Limb (tissue), 2 donors: ENCODE data around the gene SPINT4.

Experiments used
- DNase-seq, 2 donors: peaks; one replicate each; pipeline ENCODE4 v3.0.0-alpha.2; 2016; ENCODE audit errors: extremely low spot score in 2 of 2

The SPINT4 gene

DNA sequence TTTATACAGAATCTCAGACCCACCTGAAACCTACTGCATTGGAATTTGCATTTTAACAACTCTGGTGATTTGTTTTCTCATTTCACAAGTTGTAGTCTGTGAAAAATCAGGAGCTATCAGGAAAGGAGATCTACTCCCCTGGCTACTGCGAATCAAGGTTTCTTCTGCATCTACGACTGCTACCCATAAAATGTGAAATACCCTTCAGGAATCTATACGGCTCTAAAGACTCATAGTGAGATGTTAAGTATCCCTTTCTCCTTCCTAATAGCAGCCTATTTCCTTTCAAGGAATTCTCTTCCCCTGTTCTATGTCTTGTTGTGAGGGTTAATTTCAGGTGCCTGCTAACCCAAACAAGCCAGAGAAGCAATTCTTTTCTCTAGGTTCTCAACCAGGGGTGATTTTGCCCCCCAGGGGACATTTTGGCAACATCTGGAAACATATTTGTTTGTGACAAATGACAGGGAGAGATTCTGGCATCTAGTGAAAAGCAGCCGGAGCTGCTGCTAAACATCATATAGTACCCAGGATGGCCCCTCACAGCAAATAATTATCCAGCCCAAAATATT, 43.2 kb downstream of the SPINT4 start:
- no peak for DNase-seq

DNA sequence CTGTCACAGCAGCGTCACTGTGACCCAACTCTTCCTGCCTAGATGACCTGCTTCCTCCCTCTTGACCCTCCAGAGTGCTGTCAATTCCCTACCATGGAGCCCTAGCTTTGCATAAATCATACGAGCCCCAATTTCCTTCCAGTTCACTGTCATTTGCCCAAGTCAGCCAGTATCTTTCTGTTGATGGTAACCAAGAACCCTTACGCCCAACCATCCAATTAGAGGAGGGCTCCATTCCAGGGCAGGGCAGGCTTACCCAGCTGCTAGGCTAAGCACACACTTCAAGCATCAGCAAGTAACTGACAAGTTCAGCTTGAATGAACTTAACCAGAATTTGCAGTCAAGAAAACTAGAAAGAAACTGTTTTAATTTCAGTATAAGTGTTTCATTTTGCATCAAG, 43.8 kb downstream of the SPINT4 start:
- DNase-seq = no peak

DNA sequence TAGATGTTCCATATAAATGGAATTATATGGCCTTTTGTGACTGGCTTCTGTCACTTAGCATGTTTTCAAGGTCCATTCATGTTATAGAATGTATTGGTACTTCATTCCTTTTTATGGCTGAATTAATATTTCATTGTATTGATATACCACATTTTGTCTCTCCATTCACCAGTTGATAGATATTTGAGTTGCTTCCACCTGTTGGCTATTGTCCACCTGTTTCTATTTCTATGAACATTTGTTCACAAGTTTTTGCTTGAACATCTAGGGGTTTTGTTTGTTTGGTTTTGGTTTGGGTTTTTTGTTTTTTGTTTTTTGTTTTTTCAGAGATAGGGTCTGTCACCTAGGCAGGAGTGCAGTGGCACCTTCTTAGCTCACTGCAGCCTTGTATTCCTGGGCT, 46.3 kb downstream of the SPINT4 start:
- no peak for DNase-seq

DNA sequence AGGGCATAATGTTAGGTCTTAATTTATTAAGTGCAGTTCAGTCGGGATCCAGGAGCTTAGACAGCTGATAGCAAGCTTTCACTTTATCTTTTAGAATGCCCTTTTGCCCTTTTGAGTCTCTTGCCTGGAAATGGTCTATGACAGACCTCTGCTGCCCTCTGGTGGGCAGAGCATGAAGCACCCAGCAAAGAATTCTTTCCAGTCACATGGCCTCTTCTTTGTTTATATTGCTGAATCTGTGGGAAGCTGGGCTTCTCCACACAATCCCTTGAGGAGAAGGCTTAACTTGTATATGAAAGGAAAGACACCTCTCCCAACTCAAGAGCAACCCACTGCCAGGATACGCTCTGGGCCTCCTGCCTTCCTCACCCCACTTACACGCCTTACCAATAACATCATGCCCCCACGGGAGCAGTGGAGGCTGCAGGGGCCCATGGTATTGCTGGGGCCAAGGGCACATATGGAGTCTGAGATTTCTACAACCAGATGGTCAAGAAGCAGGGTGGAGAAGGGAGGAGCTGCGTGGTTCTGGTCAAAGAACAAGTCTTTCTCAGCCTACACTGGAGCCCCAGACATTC, 49.1 kb downstream of the SPINT4 start:
- peak; percentile 85 to 86 for DNase-seq

DNA sequence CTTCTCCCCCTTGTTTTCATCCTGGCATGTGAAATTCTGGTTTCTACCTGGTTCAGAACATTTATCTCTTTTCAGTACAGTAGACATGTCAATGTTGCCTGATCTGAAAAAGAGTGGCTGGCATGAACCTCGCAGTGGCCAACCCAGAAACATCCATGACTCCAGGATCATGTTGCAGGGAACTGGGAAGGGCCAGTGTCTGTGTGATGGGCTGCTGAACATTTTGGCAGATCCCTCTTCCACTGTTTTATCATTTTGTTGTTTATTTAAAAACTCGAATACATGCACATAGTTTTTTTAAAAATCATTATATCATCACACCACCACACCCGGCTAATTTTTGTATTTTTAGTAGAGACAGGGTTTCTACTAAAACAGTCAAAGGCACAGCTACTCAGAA, 50.5 kb downstream of the SPINT4 start:
- DNase-seq = no peak

DNA sequence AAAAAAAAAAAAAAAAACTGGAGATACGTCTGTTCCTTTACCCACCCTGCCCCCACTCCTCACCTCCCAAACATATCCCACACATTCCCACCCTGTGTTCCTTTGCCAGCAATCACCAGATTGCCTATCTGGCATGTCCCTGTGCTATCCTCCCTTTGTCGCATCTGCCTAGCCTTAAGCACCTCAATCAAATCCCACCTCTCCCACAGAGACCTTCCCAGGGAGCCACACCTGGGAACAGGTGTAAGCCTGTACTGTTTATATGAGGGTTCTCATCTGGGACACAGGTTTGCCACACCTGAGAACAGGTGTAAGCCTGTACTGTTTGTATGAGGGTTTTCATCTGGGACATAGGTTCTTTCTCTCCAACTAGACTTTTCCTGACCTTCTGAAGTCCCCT, 52.8 kb downstream of the SPINT4 start:
- no peak for DNase-seq

DNA sequence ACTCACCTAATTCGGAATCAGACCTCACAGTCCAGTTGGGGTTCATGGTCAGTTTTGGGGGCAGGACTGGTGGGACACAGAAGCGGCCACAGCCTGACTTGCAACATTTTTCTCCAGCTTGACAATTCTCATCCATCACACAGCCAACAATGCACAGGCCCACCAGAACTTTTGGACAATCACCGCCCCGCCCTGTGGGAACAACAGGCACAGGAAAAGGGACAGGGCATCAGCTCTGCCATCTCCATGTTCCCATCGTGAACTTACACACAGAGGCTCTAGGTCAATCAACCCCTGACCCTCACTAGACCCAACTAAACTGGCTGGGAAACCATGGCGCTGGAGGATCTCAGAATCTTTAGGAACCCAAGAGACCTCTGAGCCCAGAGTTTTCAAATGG, 53.3 kb downstream of the SPINT4 start:
- DNase-seq = no peak
